ENCODE results near the gene UBR4.

Gene UBR4

GRCh38 chr1:19040010-19040680 lies 169.9 kb downstream of the UBR4 start:
- no peak for DNase-seq (ENCODE audit: extremely low read depth in 1 of 2, low read depth in 1 of 2)

DNA sequence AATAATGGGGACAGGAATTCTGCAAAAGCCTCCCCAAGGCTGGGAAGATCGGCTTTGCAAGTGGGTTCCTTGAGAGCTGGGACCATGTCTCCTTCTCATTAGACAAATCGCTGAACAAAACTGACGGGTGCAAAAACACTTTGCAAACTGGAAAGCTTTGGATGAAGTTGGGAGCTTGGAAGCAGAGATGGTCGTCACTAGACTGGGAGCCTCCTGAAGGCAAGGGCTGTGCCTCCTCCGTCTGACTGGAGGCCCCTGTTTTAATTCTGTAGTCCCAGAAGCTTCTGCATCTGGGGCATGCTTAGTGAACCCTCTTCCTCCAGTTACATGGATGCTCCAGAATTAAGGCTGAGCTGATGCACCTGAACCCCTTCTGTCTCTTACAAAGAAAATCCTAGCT lies 171.3 kb downstream of the UBR4 start:
- no peak for DNase-seq (ENCODE audit: extremely low read depth in 1 of 2, low read depth in 1 of 2)

DNA sequence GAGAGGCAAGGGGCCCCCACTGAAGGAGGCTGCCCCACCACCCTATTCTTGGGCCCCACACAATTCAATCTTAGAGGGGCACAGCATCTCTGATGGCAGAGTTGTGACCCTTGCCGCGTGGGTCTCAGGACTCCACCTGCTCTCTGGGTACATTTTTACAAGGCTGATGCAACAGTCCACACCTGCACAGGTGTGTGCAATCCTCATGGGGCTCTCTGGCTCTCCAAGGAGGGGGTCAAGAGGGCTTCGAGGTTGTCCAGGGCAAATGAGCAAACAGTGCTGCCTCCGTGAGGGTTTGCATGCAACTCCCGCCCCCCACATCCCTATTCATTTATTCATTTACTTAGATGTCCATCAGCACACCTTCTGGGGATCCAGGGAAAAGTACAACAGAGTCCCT lies 172.0 kb downstream of the UBR4 start:
- no peak for DNase-seq (ENCODE audit: extremely low read depth in 1 of 2, low read depth in 1 of 2)

DNA sequence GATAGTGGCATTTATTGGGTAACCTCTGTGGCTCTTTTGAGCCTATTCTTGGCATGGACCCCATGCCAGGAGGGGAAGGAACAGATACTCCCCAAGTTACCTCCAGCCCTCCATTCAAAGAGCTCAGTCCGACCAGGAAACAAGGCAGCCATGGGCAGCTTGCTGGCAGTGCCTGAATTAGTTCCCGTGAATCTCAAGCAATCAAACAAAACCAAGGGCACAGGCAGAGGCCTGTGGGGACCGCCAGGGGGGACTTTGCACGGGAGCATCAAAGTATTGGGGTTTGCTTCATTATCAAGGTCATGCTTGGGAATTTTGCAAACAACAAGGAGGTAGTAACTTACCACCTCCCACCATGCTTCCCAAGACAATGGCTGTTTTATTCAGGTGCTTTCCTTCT lies 172.4 kb downstream of the UBR4 start:
- no peak for DNase-seq (ENCODE audit: extremely low read depth in 1 of 2, low read depth in 1 of 2)

GRCh38 chr1:19036813-19037605 lies 173.1 kb downstream of the UBR4 start:
- DNase-seq (ENCODE audit: extremely low read depth in 1 of 2, low read depth in 1 of 2), result no peak

GRCh38 chr1:19036041-19036812 lies 173.8 kb downstream of the UBR4 start:
- no peak for DNase-seq (ENCODE audit: extremely low read depth in 1 of 2, low read depth in 1 of 2)

GRCh38 chr1:19035377-19036040 lies 174.6 kb downstream of the UBR4 start:
- no peak for DNase-seq (ENCODE audit: extremely low read depth in 1 of 2, low read depth in 1 of 2)

DNA sequence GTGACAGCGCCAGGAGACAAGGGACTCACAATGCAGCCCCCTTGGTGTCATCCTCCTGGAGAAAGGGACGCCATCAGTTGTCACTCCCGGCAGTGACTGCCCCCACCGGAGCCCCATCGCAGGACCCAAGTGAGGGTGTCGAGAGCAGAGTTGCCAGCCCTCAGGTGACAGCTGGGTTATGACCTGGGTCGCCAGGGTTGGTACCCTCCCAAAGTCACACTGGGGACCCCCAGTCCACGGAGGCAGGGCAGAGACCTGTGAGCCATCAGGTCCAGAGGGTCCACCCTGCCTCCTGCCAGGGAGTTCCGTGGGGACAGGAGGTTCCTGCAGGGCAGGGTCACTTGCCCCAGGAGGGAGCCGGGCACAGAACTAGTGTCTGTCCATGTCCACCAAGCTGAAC lies 175.3 kb downstream of the UBR4 start:
- DNase-seq (ENCODE audit: extremely low read depth in 1 of 2, low read depth in 1 of 2), result no peak

- no peak for DNase-seq (ENCODE audit: extremely low read depth in 1 of 2, low read depth in 1 of 2)
Observed at GRCh38 chr1:19033926-19034680, 176.0 kb downstream of the UBR4 start.

GRCh38 chr1:19033515-19033839 lies 176.6 kb downstream of the UBR4 start:
- no peak for DNase-seq (ENCODE audit: extremely low read depth in 1 of 2, low read depth in 1 of 2)

DNA sequence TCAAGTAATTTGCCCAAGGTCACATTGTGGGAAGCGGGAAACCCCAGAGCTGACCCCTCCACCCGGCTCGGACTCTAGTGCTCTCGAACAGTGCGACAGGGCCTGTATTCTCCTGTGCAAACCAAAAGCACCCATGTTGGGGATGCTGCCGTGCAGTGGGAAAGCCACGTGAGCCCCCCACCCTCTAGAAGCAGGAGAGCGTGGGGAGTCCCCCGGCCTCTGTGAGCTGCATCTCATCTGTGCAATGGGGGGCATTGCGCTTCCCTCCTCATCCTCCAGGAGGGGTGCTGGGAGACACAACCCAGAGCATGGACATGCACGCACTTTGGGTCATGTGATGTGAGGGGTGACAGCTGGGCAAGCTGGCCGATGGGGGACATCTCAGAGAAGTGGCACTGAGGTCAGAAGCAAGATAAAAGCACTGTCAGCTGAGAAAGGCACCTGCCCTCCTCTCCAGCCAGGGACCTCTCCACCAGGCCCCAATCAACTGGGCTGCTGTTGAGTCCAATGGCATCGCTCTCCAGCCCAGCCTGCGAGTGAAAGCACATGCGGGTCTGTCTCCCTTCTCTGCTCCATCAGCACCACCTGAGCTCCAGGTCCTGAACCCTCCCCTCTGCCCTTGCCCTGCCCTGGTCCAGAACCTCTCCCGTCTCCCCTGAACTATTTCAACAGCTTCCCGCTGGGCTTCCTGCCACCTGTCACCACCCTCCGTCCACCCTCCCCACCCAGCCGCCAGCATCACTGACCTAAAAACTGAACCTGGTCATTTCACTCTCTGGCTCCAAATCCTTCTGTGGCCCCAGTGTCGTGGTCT lies 177.2 kb downstream of the UBR4 start:
- DNase-seq (ENCODE audit: extremely low read depth in 1 of 2, low read depth in 1 of 2), result no peak

DNA sequence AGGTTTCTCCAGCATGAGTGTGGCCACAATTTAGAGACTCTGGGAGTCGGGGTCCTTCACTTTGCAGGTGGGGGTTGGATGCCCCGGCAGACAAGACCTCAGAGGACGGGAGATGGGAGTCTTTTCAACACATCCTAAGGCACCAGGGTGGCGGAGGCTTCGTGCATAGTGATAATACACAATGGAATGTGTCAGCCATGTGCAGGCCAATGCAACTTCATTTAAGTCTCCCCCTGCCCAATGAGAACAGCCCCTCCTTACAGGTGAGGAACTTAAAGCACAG lies 177.7 kb downstream of the UBR4 start:
- no peak for DNase-seq (ENCODE audit: extremely low read depth in 1 of 2, low read depth in 1 of 2)

DNA sequence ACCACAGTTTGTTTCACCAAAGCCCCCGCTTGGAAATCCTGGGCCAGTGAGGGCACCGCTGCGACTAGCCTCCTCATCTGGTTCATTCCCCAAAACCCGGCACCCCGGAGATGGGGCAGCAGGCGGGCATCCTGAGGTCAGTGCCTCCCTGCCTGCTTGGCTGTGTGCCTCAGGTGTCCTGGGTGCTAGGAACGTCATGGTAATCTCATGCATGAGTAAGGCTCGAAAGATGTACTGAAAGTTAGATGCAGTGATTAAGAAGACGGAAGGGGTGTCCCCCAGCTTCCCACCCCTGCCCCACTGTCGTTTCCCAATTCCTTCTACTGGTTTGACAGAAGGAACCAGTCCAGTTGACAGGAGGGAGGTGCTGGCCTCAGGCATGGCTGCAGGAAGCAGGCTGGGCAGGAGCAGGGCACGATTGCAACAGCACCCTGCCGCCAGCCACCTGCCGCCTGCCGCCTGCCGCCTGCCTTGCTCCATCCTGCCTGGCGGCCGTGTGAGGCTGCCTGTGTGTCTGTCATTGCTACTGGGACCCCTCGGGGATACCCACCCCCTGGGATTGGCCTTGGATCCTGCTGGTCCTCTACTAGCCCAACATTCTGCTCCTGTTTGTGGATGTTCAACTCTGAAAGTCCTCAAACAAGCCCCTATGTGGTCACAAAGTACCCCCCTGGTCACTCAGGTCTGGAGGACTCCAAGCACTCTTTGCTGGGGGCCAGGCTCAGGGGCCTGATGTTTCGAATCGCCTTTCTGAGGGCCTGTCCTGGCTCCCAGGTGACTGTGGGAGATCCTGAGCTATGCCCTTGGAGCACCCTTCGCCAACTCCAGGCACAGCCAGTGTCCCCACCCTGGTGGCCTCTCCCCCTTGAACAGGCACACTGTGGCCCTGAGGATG lies 180.6 kb downstream of the UBR4 start:
- no peak for DNase-seq (ENCODE audit: extremely low read depth in 1 of 2, low read depth in 1 of 2)

GRCh38 chr1:19028546-19029129 lies 181.4 kb downstream of the UBR4 start:
- DNase-seq (ENCODE audit: extremely low read depth in 1 of 2, low read depth in 1 of 2), result no peak

DNA sequence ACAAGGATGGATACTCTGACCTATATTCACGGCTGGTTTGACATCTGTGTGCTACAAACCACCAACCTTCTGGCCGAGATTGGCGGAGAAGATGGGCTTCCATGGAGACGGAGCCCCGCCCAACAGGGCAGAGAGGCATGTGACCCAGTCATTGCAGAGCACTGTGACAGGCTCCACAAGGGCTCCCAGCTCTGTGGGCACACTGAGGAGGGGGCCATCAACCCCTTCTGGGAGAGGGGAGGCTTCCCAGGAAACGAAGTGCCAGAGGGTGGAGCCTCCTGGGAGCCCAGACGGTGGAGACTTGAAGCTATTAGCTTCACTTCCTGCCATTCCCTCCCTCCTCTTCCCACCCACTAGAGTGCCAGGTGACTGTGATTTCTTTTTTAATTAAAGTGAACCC lies 182.0 kb downstream of the UBR4 start:
- no peak for DNase-seq (ENCODE audit: extremely low read depth in 1 of 2, low read depth in 1 of 2)
